PC-9 (cell line): ENCODE results near the gene RFPL4A. TPM values are rescaled to one million over a fixed set of nuclear protein-coding genes. Genes with fewer than 3 reads are reported as not detected.
"Not testable (repeated sequence)": the region's sequence is repeated elsewhere in the genome, so short reads cannot be mapped to it uniquely, and the experiment has no call there.

Experiments used
- BruUV-seq: library from RNA; stranded (reverse); fragments of 400-500 nt; replicated peaks from 2 replicates; lab custom pipeline; 2021; lab: Mats Ljungman, UMichigan
- CTCF ChIA-PET: fragments of 300-600 bp; sonication (Branson Sonifier 250); formaldehyde crosslinking; loops from one replicate; lab custom pipeline; 2022; ENCODE audit warnings: antibody characterized with exemption; lab: Charles Lee
- POLR2A ChIA-PET: fragments of 300-600 bp; sonication (Branson Sonifier 250); formaldehyde crosslinking; loops from one replicate; lab custom pipeline; 2022; ENCODE audit warnings: antibody characterized with exemption; ENCODE audit not compliant: unreplicated experiment; lab: Charles Lee
- DNase-seq, 2 experiments: peaks; one replicate each; pipeline versions ENCODE4 v3.0.0 to v3.0.0-alpha.2; 2015 to 2022; ENCODE audit warnings: mixed read lengths in 1 of 2
- H2AFZ ChIP-seq: fragments of 200-600 bp; sonication (generic); 2 replicates; pipeline ENCODE4 v1.8.1; 2017; ENCODE audit warnings: antibody characterized with exemption
- H3F3A ChIP-seq: fragments of 200-600 bp; sonication (generic); 2 replicates; pipeline ENCODE4 v1.8.1; 2017; ENCODE audit warnings: antibody characterized with exemption, mild to moderate bottlenecking, low read depth; ENCODE audit not compliant: insufficient read depth
- H3K27ac ChIP-seq: fragments of 200-600 bp; sonication (generic); 2 replicates; pipeline ENCODE4 v1.6.1; 2016; ENCODE audit warnings: mixed run types
- H3K27me3 ChIP-seq: fragments of 200-600 bp; sonication (generic); 2 replicates; pipeline ENCODE4 v1.6.1; 2016; ENCODE audit warnings: low read depth, mixed run types; ENCODE audit not compliant: insufficient read depth
- H3K36me3 ChIP-seq: fragments of 200-600 bp; sonication (generic); 2 replicates; pipeline ENCODE4 v1.6.1; 2016; ENCODE audit warnings: low read depth, mixed run types
- H3K4me1 ChIP-seq: fragments of 200-600 bp; sonication (generic); replicated peaks from 2 replicates; pipeline ENCODE4 v1.6.1; 2016; ENCODE audit warnings: mixed run types; ENCODE audit not compliant: insufficient read depth
- H3K4me2 ChIP-seq: fragments of 200-600 bp; sonication (generic); 2 replicates; pipeline ENCODE4 v1.6.1; 2017; ENCODE audit warnings: mixed run types
- H3K4me3 ChIP-seq: fragments of 200-600 bp; sonication (generic); 2 replicates; pipeline ENCODE4 v1.6.1; 2016; ENCODE audit warnings: mixed run types
- H3K79me2 ChIP-seq: fragments of 200-600 bp; sonication (generic); 2 replicates; pipeline ENCODE4 v1.6.1; 2017; ENCODE audit warnings: low read depth, mixed run types
- H3K9me2 ChIP-seq: fragments of 200-600 bp; sonication (generic); 2 replicates; pipeline ENCODE4 v1.8.1; 2017; ENCODE audit warnings: mild to moderate bottlenecking; ENCODE audit not compliant: insufficient read depth
- H3K9me3 ChIP-seq: fragments of 200-600 bp; sonication (generic); 2 replicates; pipeline ENCODE4 v1.8.1; 2016; ENCODE audit warnings: low read depth; ENCODE audit not compliant: insufficient read depth
- H4K20me1 ChIP-seq: fragments of 200-600 bp; sonication (generic); 2 replicates; pipeline ENCODE4 v1.8.1; 2017; ENCODE audit not compliant: insufficient read depth
- EZH2 ChIP-seq: fragments of 200-600 bp; sonication (generic); IDR thresholded peaks from 2 replicates; pipeline ENCODE4 v1.8.0; 2017; ENCODE audit warnings: antibody characterized with exemption, low read depth
- intact Hi-C: fragments of 100-400 bp; cut with micrococcal nuclease; formaldehyde crosslinking; loops from one replicate; pipeline ENCODE4 v1.10.0; 2022; ENCODE audit not compliant: unreplicated experiment
- total RNA-seq: library from RNA; stranded (reverse); gene quantifications from 2 replicates; pipeline ENCODE4 v1.2.3, GENCODE V29; 2021
- TF ChIP-seq, protein P1 (sequence below): fragments of 200-600 bp; sonication (generic); conservative IDR thresholded peaks from 2 replicates; pipeline ENCODE4 v1.6.1; 2017; ENCODE audit warnings: mixed run types, antibody characterized with exemption, mild to moderate bottlenecking, moderate library complexity

Gene RFPL4A
- total RNA-seq, 1 experiment from 2014 or later, result not detected

DNA sequence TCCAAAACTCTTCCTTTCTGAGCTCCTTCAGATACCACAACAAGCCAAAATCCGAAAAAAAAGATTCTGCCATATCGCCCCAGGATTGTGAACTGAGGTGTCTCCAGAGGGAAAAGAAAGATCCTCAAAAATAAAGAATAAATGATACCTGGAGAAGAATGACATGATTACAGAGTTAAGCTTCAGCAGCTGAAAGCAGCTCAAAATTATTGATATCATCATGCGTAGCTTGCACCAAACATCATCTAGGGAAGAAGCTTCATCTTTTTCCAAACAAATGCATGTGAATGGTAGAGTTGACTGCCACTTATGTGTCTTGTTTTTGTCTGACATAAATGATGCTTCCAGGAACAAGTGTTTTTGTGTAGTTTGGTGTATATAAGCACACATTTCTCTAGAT, 20.6 kb upstream of the RFPL4A start, which contains the start of gene NLRP9:
NLRP9 (minus strand) TSS at position 101 of the 400 bp plus-strand sequence; CDS start at position 73, 28 bp downstream.
- H3K79me2 ChIP-seq, result no peaks in the 10 kb centered on the region
- H3K4me1 ChIP-seq, result no peaks in the 10 kb centered on the region
- no peaks in the 10 kb centered on the region for H3K9me2 ChIP-seq
- H3K9me3 ChIP-seq, result no peaks in the 10 kb centered on the region
- no peaks in the 10 kb centered on the region for H3F3A ChIP-seq
- H3K4me2 ChIP-seq, result no peak within 1 kb of the TSS
- intact Hi-C loops, result no loop called here
- H3K27ac ChIP-seq, result no peak within 1 kb of the TSS
- ChIA-PET POLR2A (no interaction called here), CTCF (no interaction called here)
- BruUV-seq, result no TSS peak
- DNase-seq, result no peak
- H3K27me3 ChIP-seq, result peaks cover 90% of the 10 kb centered on the region
- no peaks in the 10 kb centered on the region for H4K20me1 ChIP-seq
- no peaks in the 10 kb centered on the region for H3K36me3 ChIP-seq
- TF ChIP-seq, protein P1, sequence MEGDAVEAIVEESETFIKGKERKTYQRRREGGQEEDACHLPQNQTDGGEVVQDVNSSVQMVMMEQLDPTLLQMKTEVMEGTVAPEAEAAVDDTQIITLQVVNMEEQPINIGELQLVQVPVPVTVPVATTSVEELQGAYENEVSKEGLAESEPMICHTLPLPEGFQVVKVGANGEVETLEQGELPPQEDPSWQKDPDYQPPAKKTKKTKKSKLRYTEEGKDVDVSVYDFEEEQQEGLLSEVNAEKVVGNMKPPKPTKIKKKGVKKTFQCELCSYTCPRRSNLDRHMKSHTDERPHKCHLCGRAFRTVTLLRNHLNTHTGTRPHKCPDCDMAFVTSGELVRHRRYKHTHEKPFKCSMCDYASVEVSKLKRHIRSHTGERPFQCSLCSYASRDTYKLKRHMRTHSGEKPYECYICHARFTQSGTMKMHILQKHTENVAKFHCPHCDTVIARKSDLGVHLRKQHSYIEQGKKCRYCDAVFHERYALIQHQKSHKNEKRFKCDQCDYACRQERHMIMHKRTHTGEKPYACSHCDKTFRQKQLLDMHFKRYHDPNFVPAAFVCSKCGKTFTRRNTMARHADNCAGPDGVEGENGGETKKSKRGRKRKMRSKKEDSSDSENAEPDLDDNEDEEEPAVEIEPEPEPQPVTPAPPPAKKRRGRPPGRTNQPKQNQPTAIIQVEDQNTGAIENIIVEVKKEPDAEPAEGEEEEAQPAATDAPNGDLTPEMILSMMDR, result no peak
- TF ChIP-seq EZH2, result no peak
- H3K4me3 ChIP-seq, result no peak within 1 kb of the TSS
- H2AFZ ChIP-seq, result no peak within 1 kb of the TSS

DNA sequence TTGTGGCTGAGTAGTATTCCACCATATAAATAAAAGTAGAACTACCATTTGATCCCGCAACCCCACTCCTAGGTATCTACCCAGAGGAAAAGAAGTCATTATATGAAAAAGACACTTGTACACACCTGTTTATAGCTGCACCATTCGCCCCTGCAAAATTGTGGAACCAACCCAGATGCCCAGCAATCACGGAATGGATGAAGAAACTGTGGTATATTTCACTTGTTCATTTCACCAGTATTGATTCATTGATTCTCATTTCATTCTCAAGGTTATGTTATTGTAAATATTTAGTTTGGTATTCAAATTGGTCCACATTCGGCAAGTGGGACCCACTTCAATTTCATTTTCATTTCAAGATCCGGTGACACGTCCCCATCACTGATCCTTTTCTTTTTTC, 8.2 kb upstream of the RFPL4A start:
- TF ChIP-seq, protein P1, result no peak
- peak; percentile 93; the same call in 1 of the 2 replicates for TF ChIP-seq EZH2
- Histone ChIP-seq H3K27ac (no peak overlapping the region), H3K9me2 (no peaks in the 10 kb centered on the region), H3K4me1 (no peaks in the 10 kb centered on the region), H2AFZ (no peak overlapping the region), H4K20me1 (no peaks in the 10 kb centered on the region), H3K79me2 (no peaks in the 10 kb centered on the region), H3K9me3 (no peaks in the 10 kb centered on the region), H3K4me3 (no peak overlapping the region), H3K4me2 (no peak overlapping the region), H3K36me3 (no peaks in the 10 kb centered on the region), H3F3A (no peaks in the 10 kb centered on the region), H3K27me3 (peaks cover 100% of the 10 kb centered on the region)
- no TSS peak for BruUV-seq
- DNase-seq, result no peak
- intact Hi-C loops, result no loop called here
- POLR2A ChIA-PET, result no interaction called here
- CTCF ChIA-PET, result no interaction called here

DNA sequence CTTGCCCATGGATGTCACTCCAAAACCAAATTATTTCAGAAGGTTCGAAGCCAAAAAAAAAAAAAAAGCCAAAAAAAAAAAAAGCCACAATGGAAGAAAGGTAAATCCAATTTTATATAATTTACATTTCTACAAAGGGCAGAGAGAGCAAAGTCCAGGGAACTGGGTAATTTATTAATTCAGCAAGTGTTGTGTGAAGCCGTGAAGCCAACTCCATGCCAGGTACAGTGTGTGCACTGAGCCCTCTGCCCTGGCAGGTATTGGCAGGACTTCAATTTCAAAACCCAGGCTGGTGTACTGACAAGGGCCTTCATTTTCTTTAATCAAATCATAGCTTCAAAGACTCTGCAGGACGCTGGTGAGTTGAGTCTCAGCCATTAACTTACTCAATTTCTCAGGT, 5.5 kb upstream of the RFPL4A start:
- Histone ChIP-seq H2AFZ (no peak overlapping the region), H3K4me2 (no peak overlapping the region), H3K27me3 (peaks cover 100% of the 10 kb centered on the region), H3K36me3 (no peaks in the 10 kb centered on the region), H3K27ac (no peak overlapping the region), H3K9me2 (no peaks in the 10 kb centered on the region), H3F3A (no peaks in the 10 kb centered on the region), H3K79me2 (no peaks in the 10 kb centered on the region), H4K20me1 (no peaks in the 10 kb centered on the region), H3K4me3 (no peak overlapping the region), H3K4me1 (no peaks in the 10 kb centered on the region), H3K9me3 (no peaks in the 10 kb centered on the region)
- DNase-seq, result no peak
- TF ChIP-seq, protein P1, result no peak
- TF ChIP-seq EZH2, result no peak
- intact Hi-C loops, result no loop called here
- POLR2A ChIA-PET, result interaction anchor here (0.6 kb wide), 1 partner anchor 463 kb away, joined by 7 read pairs; no protein-coding TSS in a partner anchor
- no TSS peak for BruUV-seq
- CTCF ChIA-PET, result no interaction called here

DNA sequence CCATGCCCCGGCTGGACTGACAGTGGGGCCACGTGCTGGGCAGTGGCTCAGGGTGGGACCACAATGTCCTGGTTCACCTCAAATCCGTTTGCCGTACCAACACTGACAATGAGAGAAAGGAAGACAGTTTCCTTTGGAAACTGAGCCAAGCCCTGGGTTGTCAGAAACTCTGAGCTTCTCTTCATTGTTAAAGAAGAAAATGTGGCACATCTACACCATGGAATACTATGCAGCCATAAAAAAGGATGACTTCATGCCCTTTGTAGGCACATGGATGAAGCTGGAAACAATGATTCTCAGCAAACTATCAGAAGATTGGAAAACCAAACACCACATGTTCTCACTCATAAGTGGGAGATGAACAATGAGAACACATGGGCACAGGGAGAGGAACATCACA, 2.1 kb upstream of the RFPL4A start:
- H3F3A ChIP-seq, H3K27ac ChIP-seq, H3K4me3 ChIP-seq, H3K79me2 ChIP-seq, H3K4me2 ChIP-seq, H2AFZ ChIP-seq, H3K4me1 ChIP-seq, intact Hi-C loops, H3K9me3 ChIP-seq, H4K20me1 ChIP-seq, BruUV-seq, H3K9me2 ChIP-seq, CTCF ChIA-PET, H3K36me3 ChIP-seq, POLR2A ChIA-PET, DNase-seq: not testable (repeated sequence)
- peaks cover 95% of the 10 kb centered on the region for H3K27me3 ChIP-seq
